GM12891 (cell line): Measurements from ENCODE around the gene SEZ6L2.

Source experiments
- DNase-seq: peaks from one replicate; pipeline ENCODE4 v3.0.0; 2011; ENCODE audit warnings: low spot score; ENCODE audit not compliant: insufficient read length
- FAIRE-seq: peaks from 2 replicates; lab custom pipeline; 2011; peaks lifted over from hg19 to GRCh38; lab: Jason Lieb, UNC
- PAX5 ChIP-seq: IDR thresholded peaks from 2 replicates; pipeline ENCODE4 v1.6.1; 2011; ENCODE audit warnings: low read length, moderate library complexity, mild to moderate bottlenecking; ENCODE audit not compliant: insufficient read depth, severe bottlenecking
- POLR2A ChIP-seq: IDR thresholded peaks from 2 replicates; pipeline ENCODE4 v1.6.1; 2011; ENCODE audit warnings: low read depth, low read length, control low read depth
- POLR2AphosphoS5 ChIP-seq: IDR thresholded peaks from 2 replicates; pipeline ENCODE4 v1.6.1; 2011; ENCODE audit warnings: low read depth, low read length, control low read depth
- POU2F2 ChIP-seq: IDR thresholded peaks from 2 replicates; pipeline ENCODE4 v1.6.1; 2011; ENCODE audit warnings: low read depth, mild to moderate bottlenecking, control low read depth, low read length, moderate library complexity
- SPI1 ChIP-seq: IDR thresholded peaks from 2 replicates; pipeline ENCODE4 v1.6.1; 2011; ENCODE audit warnings: low read depth, low read length, control low read depth
- TAF1 ChIP-seq: IDR thresholded peaks from 2 replicates; pipeline ENCODE4 v1.6.1; 2011; ENCODE audit warnings: low read depth, low read length, control low read depth

SEZ6L2 gene

GRCh38 chr16:29925105-29925756 is 25.9 kb upstream of the SEZ6L2 start:
- no peak for TF ChIP-seq PAX5
- no peak for TF ChIP-seq TAF1
- TF ChIP-seq POLR2A = no peak
- TF ChIP-seq POU2F2 = no peak
- no peak for TF ChIP-seq POLR2AphosphoS5
- no peak for TF ChIP-seq SPI1
- FAIRE-seq = no peak
- DNase-seq = no peak

GRCh38 chr16:29922986-29923501 is 23.7 kb upstream of the SEZ6L2 start:
- DNase-seq (no peak), FAIRE-seq (no peak)
- TF ChIP-seq SPI1 (no peak), POLR2A (no peak), TAF1 (no peak), POU2F2 (no peak), PAX5 (no peak), POLR2AphosphoS5 (no peak)

GRCh38 chr16:29922326-29922725 is 23.0 kb upstream of the SEZ6L2 start:
- TF ChIP-seq POLR2AphosphoS5 = no peak
- no peak for TF ChIP-seq PAX5
- no peak for TF ChIP-seq TAF1
- no peak for TF ChIP-seq POU2F2
- no peak for TF ChIP-seq POLR2A
- no peak for TF ChIP-seq SPI1
- DNase-seq (no peak), FAIRE-seq (no peak)

DNA sequence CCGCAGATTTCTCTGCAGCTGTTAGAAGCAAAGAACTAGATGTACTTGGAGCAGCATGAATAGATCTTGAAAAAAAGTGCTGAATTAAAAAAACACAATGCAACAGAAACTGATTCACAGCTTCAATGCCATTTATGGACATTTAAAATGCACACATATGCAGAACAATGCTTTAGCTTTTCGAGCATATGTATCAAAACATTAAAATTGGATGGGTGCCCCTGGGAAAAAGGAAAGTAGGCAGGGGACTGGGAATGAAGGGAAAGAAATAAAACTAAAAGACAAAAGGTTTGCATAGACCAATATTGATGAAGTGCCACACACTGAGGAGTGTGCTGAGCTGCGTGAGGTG is 21.7 kb upstream of the SEZ6L2 start:
- TF ChIP-seq POU2F2 (no peak), POLR2A (no peak), SPI1 (no peak), TAF1 (no peak), PAX5 (no peak), POLR2AphosphoS5 (no peak)
- FAIRE-seq = no peak
- DNase-seq = no peak

GRCh38 chr16:29920288-29921033 is 21.1 kb upstream of the SEZ6L2 start:
- no peak for FAIRE-seq
- TF ChIP-seq POU2F2 = no peak
- TF ChIP-seq PAX5 = no peak
- no peak for TF ChIP-seq POLR2AphosphoS5
- no peak for TF ChIP-seq TAF1
- TF ChIP-seq SPI1 = no peak
- no peak for TF ChIP-seq POLR2A
- no peak for DNase-seq

GRCh38 chr16:29916979-29917378 is 17.6 kb upstream of the SEZ6L2 start:
- no peak for TF ChIP-seq SPI1
- no peak for TF ChIP-seq POU2F2
- TF ChIP-seq POLR2A = no peak
- TF ChIP-seq PAX5 = no peak
- no peak for TF ChIP-seq POLR2AphosphoS5
- no peak for TF ChIP-seq TAF1
- DNase-seq (no peak), FAIRE-seq (no peak)

GRCh38 chr16:29915590-29916247 is 16.4 kb upstream of the SEZ6L2 start:
- DNase-seq = no peak
- FAIRE-seq = no peak
- no peak for TF ChIP-seq POLR2AphosphoS5
- no peak for TF ChIP-seq PAX5

DNA sequence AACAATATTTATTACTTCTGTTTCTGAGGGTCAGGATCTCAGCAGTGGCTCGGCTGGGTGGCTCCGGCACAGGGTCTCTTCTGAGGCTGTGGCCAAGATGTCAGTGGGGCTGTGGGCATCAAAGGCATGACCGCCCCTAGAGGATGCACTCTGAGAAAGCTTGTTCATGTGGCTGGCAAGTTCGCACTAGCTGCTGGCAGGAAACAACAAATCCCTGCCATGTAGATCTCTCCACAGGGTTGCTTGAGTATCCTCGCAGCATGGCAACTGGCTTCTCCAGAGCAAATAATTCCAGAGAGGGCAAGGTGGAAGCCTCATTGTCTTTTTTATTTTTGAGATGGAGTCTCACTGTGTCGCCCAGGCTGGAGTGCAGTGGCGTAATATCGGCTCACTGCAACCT is 14.2 kb upstream of the SEZ6L2 start:
- FAIRE-seq = no peak
- TF ChIP-seq POLR2A (no peak), POU2F2 (no peak), TAF1 (no peak), POLR2AphosphoS5 (no peak), PAX5 (no peak), SPI1 (no peak)
- no peak for DNase-seq

DNA sequence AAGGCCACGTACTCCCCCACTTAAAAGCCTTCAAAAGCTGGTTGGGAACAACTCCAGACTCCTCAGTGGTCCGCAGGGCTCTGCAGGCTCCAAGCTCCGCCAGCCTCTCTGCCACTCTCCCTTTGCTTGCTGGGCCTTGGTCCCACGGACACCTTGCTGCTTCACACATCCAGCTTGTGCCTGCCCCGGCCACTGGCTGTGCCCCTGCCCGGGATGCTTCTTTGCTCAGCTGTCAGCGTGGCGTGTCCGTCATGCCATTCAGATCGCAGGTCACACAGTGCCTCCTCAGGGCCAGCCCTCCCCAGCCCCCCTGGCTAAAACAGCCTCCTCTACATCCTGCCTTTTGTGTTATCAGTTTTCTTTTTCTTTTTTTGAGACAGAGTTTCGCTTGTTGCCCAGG is 12.7 kb upstream of the SEZ6L2 start:
- DNase-seq = no peak
- no peak for FAIRE-seq
- TF ChIP-seq TAF1 (no peak), POLR2A (no peak)
